Measurements from ENCODE around the gene ASCC1. TPM values are rescaled to one million over a fixed set of nuclear protein-coding genes. Genes with fewer than 3 reads are reported as not detected.
A peak's percentile ranks its signal among the peaks of the same experiment; 100 is the strongest.

Gene ASCC1
- total RNA-seq, 1 donor: 49.2 TPM

- no peak for DNase-seq (ENCODE audit: low read depth)
- TF ChIP-seq CTCF (IDR thresholded peaks at IDR 0.05; ENCODE audit: insufficient read depth, low read length): no peak
- H3K4me3 ChIP-seq (ENCODE audit: low read depth, low read length): no peak overlapping the region
Measured at GRCh38 chr10:72073708-72074573, 142.1 kb downstream of the ASCC1 start.

GRCh38 chr10:72072639-72073038, 143.4 kb downstream of the ASCC1 start:
- no peak for DNase-seq (ENCODE audit: low read depth)
- H3K4me3 ChIP-seq (ENCODE audit: low read depth, low read length): no peak overlapping the region
- no peak for TF ChIP-seq CTCF (IDR thresholded peaks at IDR 0.05; ENCODE audit: insufficient read depth, low read length)

GRCh38 chr10:72072046-72072445, 144.0 kb downstream of the ASCC1 start:
- no peak for DNase-seq (ENCODE audit: low read depth)
- H3K4me3 ChIP-seq (ENCODE audit: low read depth, low read length): no peak overlapping the region
- no peak for TF ChIP-seq CTCF (IDR thresholded peaks at IDR 0.05; ENCODE audit: insufficient read depth, low read length)

- no peak overlapping the region for H3K4me3 ChIP-seq (ENCODE audit: low read depth, low read length)
- DNase-seq (ENCODE audit: low read depth): no peak
- peak; percentile 16 for TF ChIP-seq CTCF (IDR thresholded peaks at IDR 0.05; ENCODE audit: insufficient read depth, low read length)
Measured at GRCh38 chr10:72069751-72070526, 146.1 kb downstream of the ASCC1 start.

- no peak for DNase-seq (ENCODE audit: low read depth)
- no peak for TF ChIP-seq CTCF (IDR thresholded peaks at IDR 0.05; ENCODE audit: insufficient read depth, low read length)
- H3K4me3 ChIP-seq (ENCODE audit: low read depth, low read length): no peak overlapping the region
Measured at GRCh38 chr10:72068901-72069446, 147.1 kb downstream of the ASCC1 start.

- DNase-seq (ENCODE audit: low read depth): no peak
- TF ChIP-seq CTCF (IDR thresholded peaks at IDR 0.05; ENCODE audit: insufficient read depth, low read length): no peak
- H3K4me3 ChIP-seq (ENCODE audit: low read depth, low read length): no peak overlapping the region
Measured at GRCh38 chr10:72068126-72068765, 147.8 kb downstream of the ASCC1 start.
